Uterus (tissue), 4 donors: Measurements from ENCODE around the gene EDRF1. TPM values are rescaled to one million over a fixed set of nuclear protein-coding genes. Genes with fewer than 3 reads are reported as not detected.

Source experiments
- DNase-seq, 2 donors: peaks; one replicate each; pipeline ENCODE4 v3.0.0-alpha.2; 2019 to 2020
- H3K27ac ChIP-seq, 2 donors: fragments of 200-600 bp; sonication (generic); 1 replicate in 1 of 2; 2 replicates in 1 of 2; pipeline ENCODE4 v1.5.1; 2016 to 2018
- H3K27me3 ChIP-seq, 2 donors: fragments of 200-600 bp; sonication (generic); one replicate each; pipeline ENCODE4 v1.5.1; 2018 to 2019; ENCODE audit warnings: control low read depth in 1 of 2
- H3K36me3 ChIP-seq, 2 donors: fragments of 200-600 bp; sonication (generic); one replicate each; pipeline ENCODE4 v1.5.1; 2019; ENCODE audit warnings: control low read depth in 1 of 2
- H3K4me1 ChIP-seq, 2 donors: fragments of 200-600 bp; sonication (generic); one replicate each; pipeline ENCODE4 v1.5.1; 2018 to 2019; ENCODE audit warnings: control low read depth in 1 of 2
- H3K4me3 ChIP-seq, 2 donors: fragments of 200-600 bp; sonication (generic); 1 replicate in 1 of 2; 2 replicates in 1 of 2; pipeline ENCODE4 v1.5.1; 2018 to 2019; ENCODE audit warnings: mild to moderate bottlenecking in 1 of 2
- H3K9me3 ChIP-seq, 2 donors: fragments of 200-600 bp; sonication (generic); one replicate each; pipeline ENCODE4 v1.5.1; 2019; ENCODE audit warnings: control low read depth in 1 of 2
- CTCF ChIP-seq, 4 experiments: fragments of 200-600 bp in 2 of 4; fragments of 450-650 bp in 2 of 4; sonication (generic) in 2 of 4; IDR thresholded peaks; one replicate each; pipeline ENCODE4 v1.5.1; 2016 to 2019; ENCODE audit warnings: antibody characterized with exemption in 4 of 4, mild to moderate bottlenecking in 2 of 4, moderate library complexity in 1 of 4
- POLR2A ChIP-seq, 2 donors: fragments of 450-650 bp; IDR thresholded peaks; one replicate each; pipeline ENCODE4 v1.6.1; 2016; ENCODE audit warnings: antibody characterized with exemption in 2 of 2, mild to moderate bottlenecking in 1 of 2, moderate library complexity in 1 of 2
- intact Hi-C: fragments of 100-400 bp; cut with DNase I; formaldehyde crosslinking; loops from one replicate; pipeline ENCODE4 v1.15.1; 2023; ENCODE audit warnings: low total_unique reads
- total RNA-seq, 4 donors: library from RNA; depleted of rRNA in 3 of 4; stranded (reverse); fragments of >200 nt in 3 of 4; gene quantifications; one replicate each; pipeline versions ENCODE4 v1.1.0 to v1.2.4, GENCODE V29; 2014 to 2023
- donor health status: DM: yes; HTN: yes; CAD: no.

The EDRF1 gene
- total RNA-seq, 4 donors from 2014 or later, result 26.2 to 79.2 (median 47.9) TPM

- Histone ChIP-seq H3K4me3 (no peak overlapping the region), H3K9me3 (no peaks in the 10 kb centered on the region), H3K36me3 (no peaks in the 10 kb centered on the region), H3K27me3 (no peaks in the 10 kb centered on the region), H3K27ac (no peak overlapping the region), H3K4me1 (no peaks in the 10 kb centered on the region)
- intact Hi-C loops, result no loop called here
- no peak for DNase-seq
- TF ChIP-seq CTCF (IDR thresholded peaks at IDR 0.05) (no peak), POLR2A (IDR thresholded peaks at IDR 0.05) (no peak)
Measured at GRCh38 chr10:125765835-125766234, 46.3 kb downstream of the EDRF1 start.

- no peak for DNase-seq
- Histone ChIP-seq H3K27ac (no peak overlapping the region), H3K4me1 (no peaks in the 10 kb centered on the region), H3K27me3 (no peaks in the 10 kb centered on the region), H3K4me3 (no peak overlapping the region), H3K36me3 (no peaks in the 10 kb centered on the region), H3K9me3 (no peaks in the 10 kb centered on the region)
- intact Hi-C loops, result no loop called here
- TF ChIP-seq CTCF (IDR thresholded peaks at IDR 0.05) (no peak), POLR2A (IDR thresholded peaks at IDR 0.05) (no peak)
Measured at GRCh38 chr10:125766511-125766910, 47.0 kb downstream of the EDRF1 start.

GRCh38 chr10:125768219-125768855 is 48.8 kb downstream of the EDRF1 start:
- Histone ChIP-seq H3K9me3 (no peaks in the 10 kb centered on the region), H3K4me1 (no peaks in the 10 kb centered on the region), H3K27me3 (no peaks in the 10 kb centered on the region), H3K4me3 (no peak overlapping the region), H3K36me3 (no peaks in the 10 kb centered on the region), H3K27ac (peak overlapping the region; percentile 29 to 40)
- DNase-seq, result no peak
- TF ChIP-seq CTCF (IDR thresholded peaks at IDR 0.05) (no peak), POLR2A (IDR thresholded peaks at IDR 0.05) (no peak)
- intact Hi-C loops, result no loop called here

- Histone ChIP-seq H3K27ac (no peak overlapping the region), H3K36me3 (no peaks in the 10 kb centered on the region), H3K4me3 (no peak overlapping the region), H3K9me3 (no peaks in the 10 kb centered on the region), H3K4me1 (no peaks in the 10 kb centered on the region), H3K27me3 (no peaks in the 10 kb centered on the region)
- TF ChIP-seq CTCF (IDR thresholded peaks at IDR 0.05) (no peak), POLR2A (IDR thresholded peaks at IDR 0.05) (no peak)
- intact Hi-C loops, result no loop called here
- no peak for DNase-seq
Measured at GRCh38 chr10:125769175-125769574, 49.7 kb downstream of the EDRF1 start.

GRCh38 chr10:125770844-125771243 is 51.3 kb downstream of the EDRF1 start:
- intact Hi-C loops, result no loop called here
- H3K27ac ChIP-seq, result no peak overlapping the region
- H3K4me1 ChIP-seq, result no peaks in the 10 kb centered on the region
- TF ChIP-seq POLR2A (IDR thresholded peaks at IDR 0.05) (no peak), CTCF (IDR thresholded peaks at IDR 0.05) (no peak)
- no peaks in the 10 kb centered on the region for H3K9me3 ChIP-seq
- H3K4me3 ChIP-seq, result no peak overlapping the region
- no peaks in the 10 kb centered on the region for H3K27me3 ChIP-seq
- no peaks in the 10 kb centered on the region for H3K36me3 ChIP-seq
- DNase-seq, result no peak
